Measurements from ENCODE around the gene TEN1.
"Not testable (repeated sequence)": the region's sequence is repeated elsewhere in the genome, so short reads cannot be mapped to it uniquely, and the experiment has no call there.

The TEN1 gene

DNA sequence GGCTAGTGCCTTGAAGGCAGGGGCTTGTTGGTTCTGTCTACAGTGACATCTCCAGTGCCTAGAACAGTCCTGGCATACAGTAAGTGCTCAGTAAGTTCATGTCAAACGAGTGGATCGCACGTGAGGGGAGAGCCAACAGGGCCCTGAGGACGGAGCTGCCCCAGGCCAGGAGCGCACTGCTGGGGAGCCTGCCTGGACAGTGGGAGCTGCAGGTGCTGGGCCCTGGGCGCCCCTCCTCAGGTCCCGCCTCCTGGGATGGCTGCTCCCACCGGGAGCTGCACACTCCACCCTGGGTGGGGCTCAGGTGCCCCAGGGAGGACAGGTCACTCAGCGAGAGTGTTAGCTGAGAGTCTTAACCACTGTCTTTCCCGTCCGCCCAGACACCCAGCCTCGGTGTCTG lies 46.3 kb downstream of the TEN1 start:
- DNase-seq (ENCODE audit: low read depth), result no peak

DNA sequence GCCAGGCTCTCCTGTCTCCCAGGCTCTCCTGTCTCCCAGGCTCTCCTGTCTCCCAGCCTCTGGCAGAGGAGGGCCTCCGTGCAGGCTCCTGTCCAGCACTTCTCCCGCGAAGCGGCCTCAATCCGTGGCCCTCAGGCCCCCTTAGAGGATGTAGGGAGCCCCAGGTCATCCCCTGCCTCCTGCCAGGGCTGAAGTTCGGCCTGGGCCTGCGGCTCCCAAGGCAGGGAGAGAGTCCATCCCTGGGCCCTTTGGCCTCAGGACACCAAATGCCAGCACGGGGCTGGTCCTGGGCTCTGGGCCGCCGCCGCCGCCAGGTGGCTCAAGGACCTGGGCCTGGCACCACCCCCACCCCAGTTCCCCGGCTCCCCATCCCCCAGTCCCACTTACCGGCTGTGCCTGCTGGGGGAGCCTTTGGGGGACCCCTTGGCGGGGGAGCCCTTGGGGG lies 47.7 kb downstream of the TEN1 start:
- no peak for DNase-seq (ENCODE audit: low read depth)

DNA sequence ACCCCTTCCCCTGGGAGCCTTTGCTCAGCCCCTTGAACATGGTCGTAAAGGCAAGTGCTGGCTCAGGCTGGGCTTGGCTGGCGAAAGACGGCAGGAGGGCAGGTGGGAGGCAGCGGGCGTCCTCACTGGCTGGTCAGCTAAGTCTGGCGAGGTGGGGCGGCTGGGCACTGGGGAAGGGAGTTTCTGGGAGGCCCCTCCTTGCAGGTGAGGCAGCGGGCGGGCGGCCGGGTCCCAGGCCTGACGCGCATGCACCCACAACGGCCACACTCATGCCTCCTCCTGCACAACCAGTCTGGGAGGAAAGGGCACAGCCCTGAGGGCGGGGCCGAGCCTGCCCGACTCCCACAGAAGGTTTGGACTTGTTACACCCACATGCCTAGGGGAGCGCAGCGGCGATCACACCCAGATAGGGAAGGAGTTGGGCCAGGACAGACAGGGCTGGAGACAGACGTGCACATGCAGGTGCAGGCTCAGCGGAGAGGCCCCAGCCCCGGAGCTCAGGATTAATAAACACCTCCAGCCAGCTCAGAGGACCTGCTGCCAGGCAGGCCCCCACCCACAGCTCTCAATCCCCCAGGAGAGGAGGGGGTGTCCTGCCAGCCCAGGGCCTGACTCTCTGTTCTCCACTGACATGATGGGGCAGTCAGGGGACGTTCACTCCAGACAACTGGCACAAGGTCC lies 48.3 kb downstream of the TEN1 start, which contains the start of gene EVPL:
EVPL (minus strand) TSS at position 148 of the 681 bp plus-strand sequence; CDS start at position 40, 108 bp downstream.
- DNase-seq (ENCODE audit: low read depth), result no peak

DNA sequence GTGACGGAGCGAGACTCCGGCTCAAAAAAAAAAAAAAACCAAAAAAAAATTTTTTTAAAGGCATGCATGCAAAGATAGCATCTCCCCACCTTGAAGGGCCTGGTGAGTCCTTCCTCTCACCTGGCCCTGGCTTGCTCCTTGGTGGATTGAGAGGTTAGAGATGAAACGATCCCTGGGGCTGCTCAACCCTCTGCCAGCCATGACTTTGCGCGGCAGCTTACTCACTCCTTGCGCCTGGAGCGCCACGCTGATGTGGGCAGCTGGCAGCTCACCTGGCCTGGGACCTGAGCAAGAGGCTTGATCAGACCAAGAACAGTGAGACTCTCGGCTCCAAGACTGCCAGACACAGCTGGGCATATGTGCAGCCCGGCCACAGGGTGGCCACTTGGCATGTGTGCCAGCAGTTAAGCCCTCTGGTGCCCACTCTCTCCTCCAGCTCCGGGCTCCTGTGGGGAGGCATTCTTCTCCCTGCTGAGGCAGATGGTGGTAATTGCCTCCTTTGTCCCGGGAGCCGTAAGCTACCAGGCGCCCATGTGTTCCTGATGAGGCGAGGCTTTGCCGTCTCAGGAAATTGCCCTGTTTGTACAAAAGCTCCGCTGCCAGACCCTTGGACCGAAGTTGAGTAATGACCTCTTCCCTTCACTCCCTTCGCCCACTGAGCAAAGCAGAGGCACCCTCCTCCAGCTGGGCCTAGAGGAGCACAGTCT lies 53.2 kb downstream of the TEN1 start:
- no peak for DNase-seq (ENCODE audit: low read depth)

DNA sequence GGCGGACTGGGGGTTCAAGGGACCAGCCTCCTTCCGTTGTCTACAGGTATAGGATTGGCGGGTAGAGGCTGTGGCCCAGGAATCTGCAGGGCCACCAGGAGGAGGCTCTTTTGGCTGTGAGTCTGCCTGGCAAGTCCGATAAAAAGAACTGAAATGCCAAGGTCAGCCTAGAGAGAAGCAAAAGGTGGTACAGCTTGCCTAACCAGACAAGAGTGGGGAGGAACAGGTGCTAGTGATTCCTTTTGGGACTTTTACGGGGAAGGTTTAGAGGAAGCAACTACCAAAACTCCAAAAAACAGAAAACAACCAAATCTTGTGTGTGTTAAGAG lies 53.7 kb downstream of the TEN1 start:
- DNase-seq (ENCODE audit: low read depth), result no peak

DNA sequence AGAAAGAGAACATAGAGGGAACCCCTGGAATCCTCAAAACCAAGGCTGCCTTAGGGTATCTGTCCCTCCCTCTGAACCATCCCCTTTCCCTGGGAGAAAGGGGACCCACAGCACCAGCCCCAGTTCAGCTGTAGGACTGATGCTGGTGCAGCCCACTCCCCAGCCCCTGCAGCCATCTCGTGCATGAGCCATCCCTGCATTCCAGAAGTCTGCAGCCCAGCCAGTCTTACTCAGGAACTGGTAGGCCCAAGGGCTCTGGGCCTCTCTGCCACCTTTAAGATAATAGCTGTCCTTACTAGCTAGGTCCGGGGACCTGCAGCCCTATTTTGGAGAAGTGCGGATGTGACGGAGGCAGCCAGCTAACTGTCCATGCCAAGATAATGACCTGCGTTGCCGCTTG lies 54.1 kb downstream of the TEN1 start:
- DNase-seq (ENCODE audit: low read depth), result no peak

DNA sequence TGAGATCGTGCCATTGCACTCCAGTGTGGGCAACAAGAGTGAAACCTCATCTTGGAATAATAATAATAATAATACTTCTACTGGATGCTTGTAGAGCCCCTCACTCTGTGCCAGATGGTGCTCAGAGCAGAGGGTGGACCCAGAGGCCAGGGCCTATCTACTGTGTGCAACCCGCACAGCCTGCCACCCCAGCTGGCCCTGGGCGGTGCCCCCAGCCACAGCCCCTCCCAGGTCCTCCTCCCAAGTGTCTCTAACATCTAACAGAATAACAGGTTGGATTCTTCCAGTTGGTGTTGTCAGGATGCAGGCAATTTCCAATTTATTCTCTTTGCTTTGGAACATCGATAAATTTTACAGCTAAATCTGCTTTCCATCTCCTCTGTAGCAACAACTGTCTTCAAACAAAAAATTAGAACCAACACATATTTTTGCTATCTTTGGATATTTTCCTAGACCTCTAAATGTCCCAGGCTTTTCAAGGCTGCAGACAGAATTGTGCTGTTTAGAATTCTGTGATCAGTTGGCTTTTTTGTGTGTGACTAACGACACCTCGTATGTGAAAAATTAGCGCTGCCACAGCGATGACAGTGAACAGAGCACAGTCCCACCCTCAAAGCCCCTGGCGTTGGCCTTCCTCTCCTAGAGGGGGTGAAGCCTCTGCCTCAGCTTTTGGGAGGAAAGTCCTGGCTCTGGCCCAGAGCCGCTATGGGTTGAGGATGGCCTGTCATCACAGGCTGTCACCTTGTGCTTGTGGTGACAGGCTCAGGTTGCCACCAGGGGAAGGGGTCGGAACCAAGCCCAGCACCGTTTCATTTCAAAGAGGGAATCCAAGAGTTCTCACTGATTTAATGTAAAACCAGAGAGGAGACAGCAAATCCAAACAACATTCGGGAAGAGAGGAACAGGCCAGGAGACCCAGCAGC lies 55.6 kb downstream of the TEN1 start:
- no peak for DNase-seq (ENCODE audit: low read depth)

DNA sequence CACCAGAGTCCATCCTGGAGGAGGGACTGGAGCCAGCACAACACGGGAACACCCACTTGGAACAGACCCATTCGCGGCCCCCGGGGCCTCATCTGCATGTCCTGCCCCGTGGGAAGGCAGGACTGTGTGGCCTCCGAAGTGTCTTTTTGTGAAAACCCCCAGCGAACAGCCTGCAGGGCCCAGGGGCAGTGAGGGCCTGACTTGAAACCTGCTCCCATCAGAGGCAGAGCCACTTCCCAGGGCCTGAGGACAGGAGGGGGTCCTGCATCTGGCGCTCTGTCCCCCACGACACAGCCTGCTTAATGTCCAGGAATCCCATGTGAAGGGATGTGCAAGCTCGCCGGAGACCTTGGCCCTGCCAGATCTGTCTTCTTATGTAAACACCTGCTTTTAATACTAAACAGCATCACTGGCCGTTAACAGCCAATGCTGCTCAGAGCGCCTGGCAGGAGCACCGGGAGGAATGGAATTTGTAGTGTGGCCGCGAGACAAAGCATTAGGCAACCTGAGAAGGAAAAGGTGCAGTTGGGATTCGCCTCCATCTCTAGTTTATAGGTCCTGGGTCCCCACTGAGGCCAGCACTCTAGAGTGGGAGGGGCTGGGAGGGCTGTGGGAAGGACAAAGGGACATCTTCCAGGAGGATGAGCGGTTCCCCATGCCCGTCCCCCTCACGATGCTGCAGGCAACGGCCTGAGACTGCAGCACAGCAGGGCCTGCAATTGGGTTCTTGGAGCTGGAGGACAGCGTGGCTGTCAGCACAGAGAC lies 57.6 kb downstream of the TEN1 start:
- DNase-seq (ENCODE audit: low read depth), result no peak

DNA sequence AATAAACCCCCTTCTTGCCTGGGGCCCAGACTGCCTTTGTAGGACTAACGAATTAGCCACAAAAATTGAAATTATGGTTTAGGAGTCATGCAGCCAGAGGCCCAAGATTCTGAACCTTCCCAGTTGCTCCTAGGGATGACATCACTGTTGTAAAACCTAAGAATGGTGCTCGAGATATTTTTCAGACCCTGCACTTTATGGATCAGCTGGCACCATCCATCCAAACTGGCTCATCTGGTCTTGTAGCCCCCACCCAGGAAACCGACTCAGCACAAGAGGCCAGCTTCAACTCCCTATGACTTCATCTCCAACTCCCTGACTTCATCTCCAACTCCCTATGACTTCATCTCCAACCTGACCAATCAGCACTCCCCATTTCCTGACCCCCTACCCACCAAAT lies 59.0 kb downstream of the TEN1 start:
- no peak for DNase-seq (ENCODE audit: low read depth)

DNA sequence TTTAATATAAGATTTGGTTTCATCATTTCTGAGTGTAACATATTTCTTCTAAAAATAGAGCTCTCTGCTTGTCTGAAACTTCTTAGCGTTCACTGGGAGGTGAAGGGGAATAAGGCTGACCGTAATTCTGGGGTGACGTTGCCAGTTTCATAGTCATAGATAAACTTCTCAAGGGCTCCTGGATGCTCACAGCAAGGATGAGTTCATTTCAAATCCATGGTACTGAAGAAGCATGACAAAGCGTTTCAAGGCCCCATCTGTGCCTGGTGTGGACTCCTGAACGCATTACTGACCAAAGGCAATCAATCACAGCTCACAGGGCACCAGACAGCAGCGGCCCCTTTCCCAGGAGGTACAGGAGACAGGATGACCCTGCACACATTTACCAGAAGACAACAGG lies 60.1 kb downstream of the TEN1 start:
- no peak for DNase-seq (ENCODE audit: low read depth)

DNA sequence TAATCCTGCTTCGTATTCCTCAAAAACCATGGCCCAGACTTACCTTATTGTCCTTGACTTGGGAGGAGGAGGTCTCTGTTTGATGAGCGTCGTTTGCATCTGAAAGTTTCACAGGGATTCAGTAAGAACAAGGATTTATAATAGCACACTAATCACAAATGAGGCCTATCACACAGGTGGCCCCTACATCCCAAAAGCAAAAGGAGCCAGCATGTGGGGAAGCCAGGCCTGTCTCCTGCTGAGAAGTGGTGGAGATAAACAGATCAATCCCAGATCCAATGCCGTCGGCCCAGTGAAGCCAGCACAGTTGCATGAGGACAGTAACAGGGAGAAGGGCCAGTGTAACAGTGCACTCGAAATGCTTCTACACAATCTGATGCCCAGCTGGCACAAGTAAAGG lies 61.3 kb downstream of the TEN1 start:
- no peak for DNase-seq (ENCODE audit: low read depth)

DNA sequence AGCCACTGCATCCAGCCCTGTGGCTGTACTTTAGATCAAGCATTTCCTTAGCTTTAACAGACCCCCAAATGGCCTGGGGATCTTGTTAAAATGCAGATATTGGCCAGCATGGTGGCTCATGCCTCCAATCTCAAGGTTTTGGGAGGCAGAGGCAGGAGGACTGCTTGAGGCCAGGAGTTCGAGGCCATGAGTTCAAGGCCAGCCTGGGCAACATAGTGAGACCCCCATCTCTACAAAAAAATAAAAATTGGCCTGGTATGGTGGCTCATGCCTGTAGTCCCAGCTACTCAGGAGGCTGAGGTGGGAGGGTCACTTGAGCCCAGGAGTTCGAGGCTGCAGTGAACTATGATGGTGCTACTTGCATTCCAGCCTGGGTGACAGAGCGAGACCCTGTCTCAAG lies 63.8 kb downstream of the TEN1 start:
- not testable (repeated sequence) for DNase-seq (ENCODE audit: low read depth)

DNA sequence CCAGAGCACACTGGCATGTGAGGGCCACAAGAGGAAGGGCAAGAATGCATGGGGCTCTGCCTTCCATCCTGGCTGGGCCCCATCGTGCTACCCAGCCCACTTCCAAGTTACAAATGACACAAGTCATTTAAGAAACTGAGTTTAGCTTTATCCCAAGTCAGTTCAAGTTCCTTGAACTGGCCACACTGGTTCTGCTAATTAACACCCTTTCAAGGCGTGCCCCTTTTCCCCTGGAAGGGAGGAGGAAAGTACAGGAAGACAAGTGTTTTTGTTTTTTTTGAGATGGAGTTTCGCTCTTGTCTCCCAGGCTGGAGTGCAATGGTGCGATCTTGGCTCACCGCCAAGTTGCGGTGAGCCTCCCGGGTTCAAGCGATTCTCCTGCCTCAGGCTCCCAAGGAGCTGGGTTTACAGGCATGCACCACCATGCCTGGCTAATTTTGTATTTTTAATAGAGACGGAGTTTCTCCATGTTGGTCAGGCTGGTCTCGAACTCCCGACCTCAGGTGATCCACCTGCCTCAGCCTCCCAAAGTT lies 65.5 kb downstream of the TEN1 start:
- DNase-seq (ENCODE audit: low read depth), result not testable (repeated sequence)

DNA sequence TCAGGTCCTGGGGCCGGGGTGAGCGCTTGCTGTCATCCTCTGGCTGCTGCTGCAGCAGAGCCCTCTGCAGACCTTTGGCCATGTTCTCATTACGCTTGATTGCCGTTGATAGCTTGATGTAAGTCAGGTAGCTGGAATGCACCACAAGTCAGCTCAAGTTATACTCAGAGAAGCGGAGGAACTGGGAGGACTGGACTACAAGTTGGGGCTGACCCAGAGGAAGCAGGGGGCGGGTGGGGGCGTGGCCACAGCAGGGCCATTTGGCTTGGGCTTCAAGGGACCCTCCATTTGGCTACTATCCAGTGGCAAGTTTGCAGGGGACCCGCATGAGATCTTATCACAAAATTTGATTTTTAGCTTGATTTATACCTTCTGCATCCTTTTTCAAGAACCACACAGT lies 67.0 kb downstream of the TEN1 start:
- no peak for DNase-seq (ENCODE audit: low read depth)

DNA sequence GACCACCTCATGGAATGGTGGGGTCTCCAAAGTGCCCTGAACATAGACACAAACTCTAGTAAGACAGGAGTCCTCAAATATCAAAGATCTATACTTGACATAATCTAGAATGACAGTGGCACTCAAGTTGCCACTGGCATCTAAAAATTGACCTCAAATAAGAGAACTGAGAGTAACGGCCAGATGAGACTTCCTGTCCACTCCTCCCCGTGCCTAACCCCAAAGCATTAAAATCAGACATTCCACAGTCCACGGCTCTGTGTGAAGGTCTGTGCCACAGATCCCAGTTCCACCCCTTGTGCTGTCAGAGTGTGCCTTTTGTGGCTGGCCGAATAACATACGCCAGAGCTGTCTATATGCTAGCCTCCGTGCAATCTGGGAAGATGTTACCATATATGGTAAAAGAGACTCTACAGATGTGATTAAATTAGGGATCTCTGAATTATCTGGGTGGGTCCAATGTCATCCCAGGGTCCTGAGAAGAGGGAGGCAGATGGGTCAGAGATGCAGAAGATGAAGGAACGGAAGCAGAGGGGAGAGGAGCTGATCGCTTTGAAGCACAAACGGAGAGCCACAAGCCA lies 69.1 kb downstream of the TEN1 start:
- DNase-seq (ENCODE audit: low read depth), result no peak

DNA sequence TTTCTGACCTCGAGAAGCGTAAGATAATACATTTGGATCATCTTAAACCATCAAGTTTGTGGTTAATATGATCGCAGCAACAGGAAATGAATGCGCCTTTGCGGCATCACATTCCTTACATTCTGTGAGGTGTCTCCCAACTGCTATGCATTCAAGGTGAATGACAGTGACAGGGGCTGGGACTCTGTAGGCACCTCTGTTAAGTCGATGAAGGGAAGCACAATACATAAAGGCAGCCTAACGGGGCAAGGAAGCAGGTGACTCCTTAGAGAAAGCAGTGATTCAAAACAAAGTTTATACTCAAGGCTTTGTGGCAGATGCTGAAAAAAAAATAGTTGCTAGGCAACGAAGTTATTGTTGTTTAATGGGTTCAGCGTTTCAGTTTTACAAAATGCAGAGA lies 69.7 kb downstream of the TEN1 start:
- no peak for DNase-seq (ENCODE audit: low read depth)

DNA sequence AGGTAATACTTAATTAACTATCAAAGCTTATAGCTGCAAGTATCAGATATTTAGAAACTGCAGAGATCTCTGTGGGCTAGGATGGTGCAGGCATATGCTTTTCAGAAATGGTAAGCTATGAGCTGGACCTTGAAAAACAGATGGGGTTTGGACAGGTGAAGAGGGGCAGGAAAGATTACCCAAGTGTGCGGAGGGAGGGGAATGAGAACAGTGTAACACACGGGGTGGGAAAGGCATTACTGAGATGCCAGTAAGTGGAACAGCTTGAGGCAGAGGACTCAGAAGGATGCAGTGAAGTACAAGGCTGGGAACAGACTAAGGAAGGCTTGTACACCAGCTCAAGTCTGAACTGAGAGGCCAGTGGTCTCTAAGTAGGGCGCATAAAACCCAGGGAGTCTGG lies 70.2 kb downstream of the TEN1 start:
- no peak for DNase-seq (ENCODE audit: low read depth)

DNA sequence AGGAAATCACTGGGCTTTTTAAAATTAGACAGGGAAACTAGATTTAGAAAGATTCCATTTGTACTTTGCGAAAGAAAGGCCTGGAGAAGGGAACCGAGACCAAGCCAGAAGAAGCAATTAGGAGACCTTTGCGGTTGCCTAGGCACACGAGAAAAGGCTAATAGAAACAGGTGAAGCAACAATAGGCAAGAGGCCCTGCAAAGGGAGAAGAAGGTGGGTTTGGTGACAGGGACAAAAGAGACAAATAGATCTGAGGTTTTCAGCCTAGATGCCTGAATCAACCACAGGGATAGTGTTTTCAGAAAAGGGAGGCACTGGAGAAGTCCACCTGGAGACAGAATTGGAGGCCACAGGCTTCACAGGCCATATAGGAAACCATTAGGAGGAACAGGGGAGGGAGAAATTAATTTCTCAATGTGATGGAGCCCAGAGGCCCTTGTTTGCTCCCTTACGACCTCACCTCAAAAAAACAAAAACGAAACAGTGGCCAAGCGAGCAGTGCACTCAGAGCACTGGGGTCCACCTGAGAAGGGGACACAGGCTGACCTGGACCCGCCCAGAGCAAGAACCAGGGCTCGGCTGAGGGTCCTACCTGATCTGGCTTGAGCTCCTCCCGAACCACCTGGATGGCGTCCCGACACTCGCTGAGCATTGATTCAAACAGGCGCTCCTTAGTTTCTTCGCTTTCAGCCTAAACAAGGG lies 70.9 kb downstream of the TEN1 start:
- DNase-seq (ENCODE audit: low read depth), result no peak

Measured in stimulated activated CD8-positive, alpha-beta memory T cell treated with anti-CD3 and anti-CD28 coated beads, Interleukin-15, amount 100 ng/mL, for 1 hour (primary cell).